Umbilical cord (tissue), 2 donors: ENCODE measurements around the gene CRYGB. TPM values are rescaled to one million over a fixed set of nuclear protein-coding genes. Genes with fewer than 3 reads are reported as not detected.
"Not testable (repeated sequence)": the region's sequence is repeated elsewhere in the genome, so short reads cannot be mapped to it uniquely, and the experiment has no call there.

ENCODE experiments used
- DNase-seq: peaks from one replicate; pipeline ENCODE4 v3.0.0-alpha.2; 2015; ENCODE audit warnings: low spot score
- total RNA-seq: library from RNA; depleted of rRNA; stranded (reverse); fragments of >200 nt; gene quantifications from one replicate; pipeline ENCODE4 v1.2.3, GENCODE V29; 2014; ENCODE audit warnings: low replicate concordance; ENCODE audit not compliant: insufficient read depth

Gene CRYGB
- total RNA-seq, 1 donor from 2014 or later = not detected

DNA sequence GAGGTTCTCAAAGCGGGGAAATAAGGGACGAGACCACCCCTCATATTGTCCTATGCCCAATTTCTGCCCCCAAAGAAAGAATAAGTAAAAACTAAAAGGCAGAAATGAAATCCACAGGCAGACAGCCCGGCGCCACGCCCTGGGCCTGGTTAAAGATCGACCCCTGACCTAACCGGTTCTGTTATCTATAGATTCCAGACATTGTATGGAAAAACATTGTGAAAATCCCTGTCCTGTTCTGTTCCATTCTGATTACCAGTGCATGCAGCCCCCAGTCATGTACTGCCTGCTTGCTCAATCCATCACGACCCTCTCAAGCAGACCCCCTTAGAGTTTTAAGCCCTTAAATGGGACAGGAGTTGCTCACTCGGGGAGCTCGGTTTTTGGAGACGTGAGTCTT lies 28.6 kb downstream of the CRYGB start:
- not testable (repeated sequence) for DNase-seq

DNA sequence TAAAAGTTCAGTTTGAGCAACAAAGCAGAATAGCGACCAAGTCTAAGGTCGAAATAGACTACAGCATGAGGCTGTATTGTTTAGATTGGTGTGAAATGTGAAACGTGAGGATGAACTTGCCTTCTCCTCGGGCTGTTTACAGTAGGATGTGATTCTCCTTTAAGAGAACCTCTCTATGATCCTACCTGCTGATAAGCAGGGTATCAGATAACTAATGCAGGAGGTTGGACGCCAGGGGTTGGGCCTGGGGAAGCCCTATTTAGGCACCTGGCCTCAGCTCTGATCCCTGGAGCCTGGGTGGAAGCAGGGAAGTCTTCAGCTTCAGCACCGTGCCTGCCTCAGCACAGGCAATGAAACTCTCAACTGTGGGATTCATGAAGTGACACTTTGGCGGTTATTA lies 33.0 kb downstream of the CRYGB start:
- DNase-seq = peak; percentile 50

DNA sequence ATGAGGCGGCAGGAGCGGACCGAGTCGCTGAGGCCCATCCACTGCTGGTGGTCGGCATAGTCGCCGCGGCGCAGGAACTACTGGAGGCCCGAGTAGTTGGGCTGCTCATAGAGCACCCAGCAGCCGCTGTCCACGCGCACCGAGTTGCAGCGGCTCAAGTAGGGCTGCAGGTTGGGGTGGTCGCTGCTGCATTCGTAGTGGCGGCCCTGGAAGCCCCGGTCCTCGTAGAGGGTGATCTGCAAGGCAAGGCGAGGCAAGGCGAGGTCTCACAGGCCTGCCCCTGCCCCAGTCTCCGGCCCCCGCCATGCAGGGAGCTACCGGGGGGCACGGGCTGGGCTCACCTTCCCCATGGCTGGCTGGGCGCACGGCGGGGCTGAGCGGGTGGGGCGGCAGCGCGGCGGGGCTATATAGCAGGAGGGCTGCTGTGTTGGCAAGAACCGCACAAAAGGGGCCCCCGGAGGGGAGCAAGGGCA lies 33.6 kb downstream of the CRYGB start:
- not testable (repeated sequence) for DNase-seq

DNA sequence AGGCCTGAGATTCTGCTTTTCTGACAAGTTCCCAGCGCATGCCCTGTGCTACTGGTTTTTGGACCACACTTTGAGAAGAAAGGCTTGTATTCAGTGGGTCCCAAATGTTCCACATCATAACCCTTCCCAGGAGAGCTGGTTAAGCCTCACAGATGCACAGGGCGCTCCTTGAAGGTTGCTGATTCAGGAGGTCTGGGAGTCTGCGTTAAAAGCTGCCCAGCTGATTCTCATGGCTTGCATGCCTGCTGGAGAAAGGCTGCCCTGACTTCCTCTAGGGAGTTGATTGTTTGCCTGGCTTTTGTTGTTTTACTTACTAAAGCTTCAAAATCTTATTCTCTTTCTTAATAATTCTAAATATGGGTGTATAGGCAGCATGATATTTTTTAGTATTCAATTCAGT lies 42.3 kb downstream of the CRYGB start:
- peak; percentile 40 for DNase-seq

DNA sequence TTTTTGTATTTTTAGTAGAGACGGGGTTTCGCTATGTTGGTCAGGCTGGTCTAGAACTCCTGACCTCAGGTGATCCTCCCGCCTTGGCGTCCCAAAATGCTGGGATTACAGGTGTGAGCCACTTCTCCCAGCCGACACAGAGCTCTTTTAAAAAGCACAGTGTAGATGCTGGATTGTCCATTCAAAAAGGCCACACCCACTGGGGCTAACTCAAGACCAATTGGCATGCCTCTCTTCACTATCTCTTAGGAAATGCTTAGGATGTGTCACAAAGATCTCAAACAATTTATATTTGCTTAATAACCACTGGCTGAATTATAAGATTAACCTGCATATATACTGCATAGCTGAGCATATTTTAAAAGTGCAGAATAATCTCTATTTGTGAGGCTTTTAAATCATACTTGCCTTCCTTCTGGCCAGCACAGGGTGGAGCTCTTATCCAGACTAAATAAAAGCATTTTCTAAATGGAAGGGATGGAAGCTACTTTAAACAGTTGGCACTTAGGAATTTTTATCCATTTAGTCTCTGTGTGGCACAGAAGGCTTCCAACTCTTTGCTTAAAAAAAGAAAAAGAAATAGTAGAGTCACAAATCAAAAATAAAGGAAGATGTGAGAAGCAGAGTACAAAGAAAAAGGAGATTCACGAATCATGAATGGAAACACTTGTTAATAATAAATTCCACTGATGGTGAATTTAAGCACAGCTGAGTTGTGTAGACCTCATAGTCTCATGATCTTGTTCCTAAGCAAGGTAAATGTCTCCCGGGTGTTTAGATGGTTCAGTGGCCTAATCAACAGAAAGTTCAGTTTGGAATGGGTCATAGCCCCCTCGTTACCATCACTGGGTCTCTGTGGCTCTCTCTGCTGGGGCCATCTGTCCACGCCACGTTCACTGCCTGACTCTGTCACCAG lies 44.0 kb downstream of the CRYGB start:
- peak; percentile 60 for DNase-seq

DNA sequence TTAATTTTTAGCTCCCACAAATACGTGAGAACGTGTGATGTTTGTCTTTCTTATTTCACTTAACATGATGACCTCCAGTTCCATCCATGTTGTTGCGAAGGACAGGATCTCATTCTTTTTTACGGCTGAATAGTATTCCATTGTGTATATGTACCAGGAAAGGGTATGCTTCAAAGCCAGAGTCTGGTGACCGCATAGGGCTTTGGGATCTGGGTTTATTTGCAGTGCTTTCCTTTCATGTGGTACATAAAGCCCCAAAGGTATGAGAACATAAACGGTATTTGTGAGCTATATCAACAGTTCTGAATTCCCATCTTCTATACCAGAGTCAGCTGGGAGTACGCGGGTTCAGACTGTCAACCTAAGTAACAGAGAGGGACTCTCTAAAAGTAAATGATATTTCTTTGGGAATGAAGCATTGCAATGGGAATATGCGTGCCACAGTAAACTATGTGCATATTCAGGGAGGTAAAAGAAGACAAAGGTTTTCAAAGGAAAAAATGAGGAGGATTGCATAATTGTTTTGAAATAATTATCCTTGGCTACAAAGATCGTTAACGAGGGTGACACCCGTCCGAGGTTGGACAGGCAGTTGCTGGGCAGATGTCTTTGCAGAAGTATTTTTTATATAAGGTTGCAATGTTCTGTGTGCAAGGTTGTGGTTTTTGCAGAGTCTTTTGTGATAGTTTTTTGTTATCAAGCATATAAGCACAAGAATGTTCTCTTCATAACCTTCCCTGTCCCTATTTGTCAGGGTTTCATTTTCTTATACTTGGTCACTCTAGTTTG lies 46.1 kb downstream of the CRYGB start:
- no peak for DNase-seq

DNA sequence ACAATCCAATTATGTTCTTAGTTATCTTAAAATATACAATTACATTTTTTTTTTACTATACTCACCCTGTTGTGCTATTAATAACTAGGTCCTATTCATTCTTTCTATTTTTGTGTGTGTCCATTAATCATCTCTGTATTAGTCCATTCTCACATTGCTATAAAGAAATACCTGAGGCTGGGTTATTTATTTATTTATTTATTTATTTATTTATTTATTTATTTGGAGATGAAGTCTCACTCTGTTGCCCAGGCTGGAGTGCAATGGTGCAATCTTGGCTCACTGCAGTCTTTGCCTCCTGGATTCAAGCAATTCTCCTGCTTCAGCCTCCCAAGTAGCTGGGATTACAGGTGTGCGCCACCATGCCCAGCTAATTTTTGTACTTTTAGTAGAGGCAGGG lies 47.3 kb downstream of the CRYGB start:
- DNase-seq = not testable (repeated sequence)

DNA sequence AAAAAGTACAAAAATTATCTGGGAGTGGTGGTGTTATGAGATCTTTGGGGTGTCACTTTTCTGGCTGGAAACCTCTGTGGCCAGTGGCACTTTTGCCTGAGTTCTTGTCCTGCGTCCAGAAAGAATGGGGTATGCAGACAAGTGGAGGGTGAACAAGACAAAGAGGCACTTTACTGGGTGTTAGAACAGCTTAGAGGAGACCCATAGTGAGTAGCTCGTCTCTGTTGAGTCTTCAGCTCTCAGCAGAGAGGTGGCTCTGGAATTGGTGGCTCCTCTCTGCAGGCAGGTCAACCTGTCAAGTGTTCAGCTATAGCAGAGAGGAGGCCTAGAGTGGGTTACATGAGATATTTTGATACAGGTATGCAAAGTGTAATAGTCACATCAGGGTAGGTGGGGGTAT lies 47.7 kb downstream of the CRYGB start:
- no peak for DNase-seq

DNA sequence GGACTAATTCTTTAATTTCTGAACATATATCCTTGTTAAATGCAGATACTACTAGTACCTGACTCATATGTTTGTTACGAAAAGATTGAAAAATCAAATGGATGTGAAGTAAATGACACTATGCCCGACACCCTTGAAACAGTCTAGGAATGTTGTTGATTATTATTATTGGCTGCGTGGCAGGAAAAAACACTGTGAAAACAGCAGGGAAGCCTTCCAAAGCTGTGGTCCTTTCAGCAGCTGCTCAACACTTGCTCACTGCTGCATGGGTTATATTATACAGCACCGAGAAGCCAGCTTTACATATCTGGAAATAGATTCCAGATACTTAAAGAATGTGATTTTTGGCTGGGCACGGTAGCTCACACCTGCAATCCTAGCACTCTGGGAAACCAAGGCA lies 48.2 kb downstream of the CRYGB start:
- DNase-seq = no peak

DNA sequence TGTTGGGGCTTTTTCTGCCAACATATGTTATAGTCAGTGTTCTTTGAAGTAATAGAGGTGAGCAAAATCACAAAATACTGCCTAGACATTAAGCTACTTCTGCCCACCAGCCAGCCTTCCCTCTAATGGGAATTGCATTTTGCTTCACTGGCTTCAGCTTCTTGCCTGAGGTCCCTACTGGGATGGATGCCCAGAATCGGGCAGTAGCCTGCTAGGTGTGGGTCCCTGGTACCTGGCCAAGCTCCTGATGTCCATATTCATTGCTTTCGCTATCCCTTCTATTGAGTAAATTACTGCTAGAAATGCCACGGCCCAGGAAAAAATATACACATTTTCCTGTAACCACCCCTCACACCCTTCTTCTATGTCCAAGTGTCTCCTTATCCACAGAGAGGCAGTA lies 48.6 kb downstream of the CRYGB start:
- no peak for DNase-seq

DNA sequence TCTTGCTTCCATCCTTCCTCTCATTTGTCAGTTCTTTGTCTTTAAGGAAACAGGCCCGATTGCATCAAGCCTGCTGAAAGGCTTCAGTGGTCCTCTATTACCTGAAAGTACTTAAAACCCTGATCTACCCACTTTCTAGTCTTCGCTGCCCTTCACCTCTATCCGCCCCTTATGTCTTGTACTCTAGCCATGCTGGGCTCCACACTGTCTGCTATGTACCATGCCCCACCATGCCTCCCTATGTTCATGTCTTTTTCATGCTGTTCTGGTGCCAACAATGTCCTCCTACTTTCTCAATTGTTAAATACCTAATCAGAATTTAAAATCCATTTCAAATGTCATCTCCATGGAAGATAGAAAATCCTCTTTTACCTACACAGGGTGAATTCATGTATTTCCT lies 49.9 kb downstream of the CRYGB start:
- no peak for DNase-seq

DNA sequence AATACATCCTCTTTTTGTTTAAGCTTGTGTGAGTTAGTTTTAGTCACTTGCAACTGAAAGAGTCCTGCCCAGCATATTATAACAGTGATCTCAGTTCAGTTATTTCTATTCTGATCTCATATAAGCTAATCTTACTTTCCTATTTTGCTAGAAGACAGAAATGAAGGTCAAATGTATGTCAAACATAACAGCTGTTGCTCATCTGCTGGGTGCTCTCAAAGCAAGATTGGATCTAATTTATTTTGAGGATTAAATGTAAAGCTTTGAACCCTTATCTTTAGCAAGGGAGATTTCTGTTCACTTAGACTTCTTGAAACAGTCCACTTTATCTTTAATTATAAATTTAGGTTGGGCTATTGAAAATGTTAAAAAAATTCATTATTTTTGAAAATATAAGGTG lies 52.8 kb downstream of the CRYGB start:
- peak; percentile 94 for DNase-seq

Other genes with a start within 250 kb of the CRYGB start
- gene PLEKHM3, start 120.6 kb downstream of the CRYGB start, total RNA-seq = 27.0 TPM
- gene CRYGD, start 21.6 kb downstream of the CRYGB start, total RNA-seq = not detected
- gene CRYGC, start 16.3 kb downstream of the CRYGB start, total RNA-seq = not detected
- gene CRYGA, start 17.4 kb upstream of the CRYGB start, total RNA-seq = not detected
- not detected for gene C2orf80, start 43.9 kb upstream of the CRYGB start, total RNA-seq
- 122 TPM for gene IDH1, start 108.9 kb upstream of the CRYGB start, total RNA-seq
- gene PIKFYVE, start 120.1 kb upstream of the CRYGB start, total RNA-seq = 29.6 TPM